ENCODE results near the gene ARAF. TPM values are rescaled to one million over a fixed set of nuclear protein-coding genes. Genes with fewer than 3 reads are reported as not detected.
A peak's percentile ranks its signal among the peaks of the same experiment; 100 is the strongest.

ARAF gene
- total RNA-seq, 1 donor from 2014 or later: 76.8 TPM

- H3K36me3 Mint-ChIP-seq (ENCODE audit: insufficient read depth): no peaks in the 10 kb centered on the region
- peaks cover 20% of the 10 kb centered on the region for H3K27me3 Mint-ChIP-seq
- no peak for DNase-seq (ENCODE audit: low spot score, unreplicated experiment)
- H3K27ac Mint-ChIP-seq: no peak overlapping the region
- TF ChIP-seq CTCF (IDR thresholded peaks at IDR 0.05; ENCODE audit: unreplicated experiment): no peak
- peaks cover under 1% of the 10 kb centered on the region for H3K4me1 Mint-ChIP-seq (ENCODE audit: low read depth)
- no peak overlapping the region for H3K4me3 Mint-ChIP-seq (ENCODE audit: low read depth)
- peaks cover 9% of the 10 kb centered on the region for H3K9me3 Mint-ChIP-seq (ENCODE audit: low read depth)
Measured at GRCh38 chrX:47518144-47518543, 42.9 kb upstream of the ARAF start.

GRCh38 chrX:47523297-47523696 lies 37.7 kb upstream of the ARAF start:
- Mint-ChIP-seq H3K27ac (peak overlapping the region; percentile 33), H3K36me3 (ENCODE audit: insufficient read depth) (no peaks in the 10 kb centered on the region), H3K9me3 (ENCODE audit: low read depth) (peaks cover 2% of the 10 kb centered on the region), H3K4me3 (ENCODE audit: low read depth) (peak overlapping the region; percentile 69), H3K4me1 (ENCODE audit: low read depth) (peaks cover 2% of the 10 kb centered on the region), H3K27me3 (peaks cover 13% of the 10 kb centered on the region)
- peak; percentile 78 for TF ChIP-seq CTCF (IDR thresholded peaks at IDR 0.05; ENCODE audit: unreplicated experiment)
- peak; percentile 71 for DNase-seq (ENCODE audit: low spot score, unreplicated experiment)

- peaks cover 2% of the 10 kb centered on the region for H3K9me3 Mint-ChIP-seq (ENCODE audit: low read depth)
- DNase-seq (ENCODE audit: low spot score, unreplicated experiment): no peak
- H3K27ac Mint-ChIP-seq: no peak overlapping the region
- peak overlapping the region; percentile 69 for H3K4me3 Mint-ChIP-seq (ENCODE audit: low read depth)
- H3K4me1 Mint-ChIP-seq (ENCODE audit: low read depth): peaks cover 2% of the 10 kb centered on the region
- TF ChIP-seq CTCF (IDR thresholded peaks at IDR 0.05; ENCODE audit: unreplicated experiment): no peak
- no peaks in the 10 kb centered on the region for H3K36me3 Mint-ChIP-seq (ENCODE audit: insufficient read depth)
- H3K27me3 Mint-ChIP-seq: peaks cover 13% of the 10 kb centered on the region
Measured at GRCh38 chrX:47523713-47524166, 37.3 kb upstream of the ARAF start.

GRCh38 chrX:47529548-47529947 lies 31.5 kb upstream of the ARAF start:
- no peak for TF ChIP-seq CTCF (IDR thresholded peaks at IDR 0.05; ENCODE audit: unreplicated experiment)
- no peaks in the 10 kb centered on the region for H3K36me3 Mint-ChIP-seq (ENCODE audit: insufficient read depth)
- no peaks in the 10 kb centered on the region for H3K4me1 Mint-ChIP-seq (ENCODE audit: low read depth)
- no peak for DNase-seq (ENCODE audit: low spot score, unreplicated experiment)
- H3K9me3 Mint-ChIP-seq (ENCODE audit: low read depth): peaks cover 7% of the 10 kb centered on the region
- no peak overlapping the region for H3K27ac Mint-ChIP-seq
- no peak overlapping the region for H3K4me3 Mint-ChIP-seq (ENCODE audit: low read depth)
- H3K27me3 Mint-ChIP-seq: no peaks in the 10 kb centered on the region

GRCh38 chrX:47530049-47530448 lies 31.0 kb upstream of the ARAF start:
- TF ChIP-seq CTCF (IDR thresholded peaks at IDR 0.05; ENCODE audit: unreplicated experiment): no peak
- H3K4me1 Mint-ChIP-seq (ENCODE audit: low read depth): no peaks in the 10 kb centered on the region
- no peaks in the 10 kb centered on the region for H3K27me3 Mint-ChIP-seq
- no peaks in the 10 kb centered on the region for H3K36me3 Mint-ChIP-seq (ENCODE audit: insufficient read depth)
- no peak overlapping the region for H3K4me3 Mint-ChIP-seq (ENCODE audit: low read depth)
- peaks cover 7% of the 10 kb centered on the region for H3K9me3 Mint-ChIP-seq (ENCODE audit: low read depth)
- DNase-seq (ENCODE audit: low spot score, unreplicated experiment): no peak
- H3K27ac Mint-ChIP-seq: no peak overlapping the region
